NCI-H2081 (cell line): ENCODE data around the gene GNAS.
"Not testable (repeated sequence)": the region's sequence is repeated elsewhere in the genome, so short reads cannot be mapped to it uniquely, and the experiment has no call there.

ENCODE experiments used
- DNase-seq, 2 experiments: peaks; one replicate each; lab custom pipeline; 2025; lab: John Stamatoyannopoulos, UW

GNAS gene

GRCh38 chr20:58852543-58853271 is at the start of gene GNAS:
GNAS (plus strand) TSS chr20:58852716.
- DNase-seq = peak; percentile 38 to 45

- no peak for DNase-seq
Observed at GRCh38 chr20:58803533-58803932, 49.0 kb upstream of the GNAS start.

- no peak for DNase-seq
Observed at GRCh38 chr20:58807801-58808200, 44.7 kb upstream of the GNAS start.

- no peak for DNase-seq
Observed at GRCh38 chr20:58808271-58809046, 44.1 kb upstream of the GNAS start.

- no peak for DNase-seq
Observed at GRCh38 chr20:58810116-58810878, 42.2 kb upstream of the GNAS start.

- DNase-seq = no peak
Observed at GRCh38 chr20:58810879-58811250, 41.7 kb upstream of the GNAS start.

GRCh38 chr20:58811334-58811733 is 41.2 kb upstream of the GNAS start:
- DNase-seq = no peak

GRCh38 chr20:58813369-58813768 is 39.1 kb upstream of the GNAS start:
- DNase-seq = no peak

- no peak for DNase-seq
Observed at GRCh38 chr20:58815448-58815847, 37.1 kb upstream of the GNAS start.

- no peak for DNase-seq
Observed at GRCh38 chr20:58816051-58816450, 36.5 kb upstream of the GNAS start.

- DNase-seq = no peak
Observed at GRCh38 chr20:58816957-58817651, 35.4 kb upstream of the GNAS start.

- DNase-seq = no peak
Observed at GRCh38 chr20:58817748-58818147, 34.8 kb upstream of the GNAS start.

- no peak for DNase-seq
Observed at GRCh38 chr20:58818586-58819285, 33.8 kb upstream of the GNAS start.

- DNase-seq = no peak
Observed at GRCh38 chr20:58819921-58820320, 32.6 kb upstream of the GNAS start.

GRCh38 chr20:58820515-58820914 is 32.0 kb upstream of the GNAS start:
- DNase-seq = not testable (repeated sequence)

- no peak for DNase-seq
Observed at GRCh38 chr20:58822149-58822548, 30.4 kb upstream of the GNAS start.

- DNase-seq = no peak
Observed at GRCh38 chr20:58822748-58823730, 29.5 kb upstream of the GNAS start.

GRCh38 chr20:58824843-58825242 is 27.7 kb upstream of the GNAS start:
- no peak for DNase-seq

- no peak for DNase-seq
Observed at GRCh38 chr20:58825450-58825849, 27.1 kb upstream of the GNAS start.

GRCh38 chr20:58826271-58826670 is 26.2 kb upstream of the GNAS start:
- DNase-seq = no peak
